A549 (cell line): ENCODE results near the gene DNAJC10.

ENCODE experiments used
- ESRRA ChIP-seq: fragments of 150-350 bp; IDR thresholded peaks from 2 replicates; pipeline ENCODE4 v1.6.1; 2014; ENCODE audit warnings: mild to moderate bottlenecking, low read length, borderline replicate concordance
- FOSL2 ChIP-seq, 2 experiments: fragments of 450-650 bp in 1 of 2; fragments of >200 bp in 1 of 2; sonication (Bioruptor Twin) in 1 of 2; formaldehyde crosslinking; IDR thresholded peaks; 2 replicates each; pipeline versions ENCODE4 v1.5.0 to v1.6.1; 2016 to 2020; ENCODE audit warnings: mild to moderate bottlenecking in 1 of 2, moderate library complexity in 1 of 2
- HDAC2 ChIP-seq: fragments of 200-600 bp; sonication (generic); IDR thresholded peaks from 2 replicates; pipeline ENCODE4 v1.6.1; 2016
- HOXA7 ChIP-seq: fragments of 250-450 bp; sonication (Bioruptor Pico); IDR thresholded peaks from 2 replicates; pipeline ENCODE4 v1.5.0; 2020; ENCODE audit warnings: mild to moderate bottlenecking, moderate library complexity
- JUNB ChIP-seq: fragments of >200 bp; sonication (Bioruptor Twin); formaldehyde crosslinking; IDR thresholded peaks from 2 replicates; pipeline ENCODE4 v1.6.1; 2016
- KDM1A ChIP-seq: fragments of 200-600 bp; sonication (generic); IDR thresholded peaks from 2 replicates; pipeline ENCODE4 v1.6.1; 2016; ENCODE audit warnings: low read depth, mild to moderate bottlenecking
- MAFK ChIP-seq: fragments of 450-650 bp; IDR thresholded peaks from 2 replicates; pipeline ENCODE4 v1.6.1; 2014; ENCODE audit not compliant: partially characterized antibody
- POLR2A ChIP-seq: IDR thresholded peaks from 2 replicates; pipeline ENCODE4 v1.6.1; 2012; ENCODE audit warnings: mild to moderate bottlenecking, low read length
- RAD21 ChIP-seq, 2 experiments: fragments of >200 bp in 1 of 2; sonication (Bioruptor Twin) in 1 of 2; formaldehyde crosslinking in 1 of 2; IDR thresholded peaks in 1 of 2; conservative IDR thresholded peaks in 1 of 2; 2 replicates in 1 of 2; 3 replicates in 1 of 2; pipeline ENCODE4 v1.6.1; 2012 to 2018; ENCODE audit warnings: inconsistent platforms in 1 of 2
- RFX5 ChIP-seq: fragments of 450-650 bp; IDR thresholded peaks from 2 replicates; pipeline ENCODE4 v1.7.1; 2014; ENCODE audit warnings: antibody characterized with exemption, mild to moderate bottlenecking, moderate library complexity
- ZNF302 ChIP-seq: fragments of 250-450 bp; sonication (Bioruptor Pico); IDR thresholded peaks from 2 replicates; pipeline ENCODE4 v1.9.0; 2021; ENCODE audit warnings: inconsistent platforms, mild to moderate bottlenecking, moderate library complexity
- TF ChIP-seq, protein P1 (sequence below): fragments of >200 bp; sonication (Bioruptor Twin); formaldehyde crosslinking; IDR thresholded peaks from 3 replicates; pipeline ENCODE4 v1.5.1; 2016
- TF ChIP-seq, protein P2 (sequence below): fragments of 200-600 bp; sonication (generic); IDR thresholded peaks from 2 replicates; pipeline ENCODE4 v1.6.1; 2016; ENCODE audit warnings: antibody characterized with exemption, mild to moderate bottlenecking, moderate library complexity
- TF ChIP-seq, protein P3 (sequence below): fragments of 150-350 bp; IDR thresholded peaks from 2 replicates; pipeline ENCODE4 v1.6.1; 2014; ENCODE audit warnings: low read depth, mild to moderate bottlenecking, low read length

DNA sequence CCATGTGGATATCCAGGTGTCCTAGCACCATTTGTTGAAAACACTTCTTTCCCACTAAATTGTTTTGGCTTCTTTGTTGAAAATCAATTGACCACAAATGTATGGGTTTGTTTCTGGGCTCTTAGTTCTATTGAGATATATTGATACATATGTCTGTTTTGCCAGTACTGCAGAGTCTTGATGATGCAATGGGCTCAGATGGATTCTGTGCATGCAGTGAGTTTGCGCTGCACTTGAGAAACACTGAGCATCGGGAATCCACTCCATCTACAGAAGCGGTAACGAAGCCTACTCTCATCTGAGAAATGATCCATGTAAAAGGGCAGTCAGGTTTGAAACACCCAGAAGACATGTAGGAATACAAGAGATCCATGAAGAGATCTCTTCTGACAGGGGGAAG, 21.9 kb upstream of the DNAJC10 start:
- TF ChIP-seq POLR2A (no peak), JUNB (no peak), KDM1A (no peak), RFX5 (no peak), HDAC2 (no peak), ESRRA (no peak), HOXA7 (no peak), FOSL2 (IDR thresholded peaks at IDR 0.05) (no peak), FOSL2 (CRISPR knock-in tag; IDR thresholded peaks at IDR 0.05) (no peak), MAFK (no peak), RAD21 (conservative IDR thresholded peaks at IDR 0.05 in 1 of 2, IDR thresholded peaks at IDR 0.05 in 1 of 2) (no peak), ZNF302 (CRISPR knock-in tag) (no peak)
- TF ChIP-seq, protein P1, sequence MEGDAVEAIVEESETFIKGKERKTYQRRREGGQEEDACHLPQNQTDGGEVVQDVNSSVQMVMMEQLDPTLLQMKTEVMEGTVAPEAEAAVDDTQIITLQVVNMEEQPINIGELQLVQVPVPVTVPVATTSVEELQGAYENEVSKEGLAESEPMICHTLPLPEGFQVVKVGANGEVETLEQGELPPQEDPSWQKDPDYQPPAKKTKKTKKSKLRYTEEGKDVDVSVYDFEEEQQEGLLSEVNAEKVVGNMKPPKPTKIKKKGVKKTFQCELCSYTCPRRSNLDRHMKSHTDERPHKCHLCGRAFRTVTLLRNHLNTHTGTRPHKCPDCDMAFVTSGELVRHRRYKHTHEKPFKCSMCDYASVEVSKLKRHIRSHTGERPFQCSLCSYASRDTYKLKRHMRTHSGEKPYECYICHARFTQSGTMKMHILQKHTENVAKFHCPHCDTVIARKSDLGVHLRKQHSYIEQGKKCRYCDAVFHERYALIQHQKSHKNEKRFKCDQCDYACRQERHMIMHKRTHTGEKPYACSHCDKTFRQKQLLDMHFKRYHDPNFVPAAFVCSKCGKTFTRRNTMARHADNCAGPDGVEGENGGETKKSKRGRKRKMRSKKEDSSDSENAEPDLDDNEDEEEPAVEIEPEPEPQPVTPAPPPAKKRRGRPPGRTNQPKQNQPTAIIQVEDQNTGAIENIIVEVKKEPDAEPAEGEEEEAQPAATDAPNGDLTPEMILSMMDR = no peak
- TF ChIP-seq, protein P2, sequence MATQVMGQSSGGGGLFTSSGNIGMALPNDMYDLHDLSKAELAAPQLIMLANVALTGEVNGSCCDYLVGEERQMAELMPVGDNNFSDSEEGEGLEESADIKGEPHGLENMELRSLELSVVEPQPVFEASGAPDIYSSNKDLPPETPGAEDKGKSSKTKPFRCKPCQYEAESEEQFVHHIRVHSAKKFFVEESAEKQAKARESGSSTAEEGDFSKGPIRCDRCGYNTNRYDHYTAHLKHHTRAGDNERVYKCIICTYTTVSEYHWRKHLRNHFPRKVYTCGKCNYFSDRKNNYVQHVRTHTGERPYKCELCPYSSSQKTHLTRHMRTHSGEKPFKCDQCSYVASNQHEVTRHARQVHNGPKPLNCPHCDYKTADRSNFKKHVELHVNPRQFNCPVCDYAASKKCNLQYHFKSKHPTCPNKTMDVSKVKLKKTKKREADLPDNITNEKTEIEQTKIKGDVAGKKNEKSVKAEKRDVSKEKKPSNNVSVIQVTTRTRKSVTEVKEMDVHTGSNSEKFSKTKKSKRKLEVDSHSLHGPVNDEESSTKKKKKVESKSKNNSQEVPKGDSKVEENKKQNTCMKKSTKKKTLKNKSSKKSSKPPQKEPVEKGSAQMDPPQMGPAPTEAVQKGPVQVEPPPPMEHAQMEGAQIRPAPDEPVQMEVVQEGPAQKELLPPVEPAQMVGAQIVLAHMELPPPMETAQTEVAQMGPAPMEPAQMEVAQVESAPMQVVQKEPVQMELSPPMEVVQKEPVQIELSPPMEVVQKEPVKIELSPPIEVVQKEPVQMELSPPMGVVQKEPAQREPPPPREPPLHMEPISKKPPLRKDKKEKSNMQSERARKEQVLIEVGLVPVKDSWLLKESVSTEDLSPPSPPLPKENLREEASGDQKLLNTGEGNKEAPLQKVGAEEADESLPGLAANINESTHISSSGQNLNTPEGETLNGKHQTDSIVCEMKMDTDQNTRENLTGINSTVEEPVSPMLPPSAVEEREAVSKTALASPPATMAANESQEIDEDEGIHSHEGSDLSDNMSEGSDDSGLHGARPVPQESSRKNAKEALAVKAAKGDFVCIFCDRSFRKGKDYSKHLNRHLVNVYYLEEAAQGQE = no peak
- TF ChIP-seq, protein P3, sequence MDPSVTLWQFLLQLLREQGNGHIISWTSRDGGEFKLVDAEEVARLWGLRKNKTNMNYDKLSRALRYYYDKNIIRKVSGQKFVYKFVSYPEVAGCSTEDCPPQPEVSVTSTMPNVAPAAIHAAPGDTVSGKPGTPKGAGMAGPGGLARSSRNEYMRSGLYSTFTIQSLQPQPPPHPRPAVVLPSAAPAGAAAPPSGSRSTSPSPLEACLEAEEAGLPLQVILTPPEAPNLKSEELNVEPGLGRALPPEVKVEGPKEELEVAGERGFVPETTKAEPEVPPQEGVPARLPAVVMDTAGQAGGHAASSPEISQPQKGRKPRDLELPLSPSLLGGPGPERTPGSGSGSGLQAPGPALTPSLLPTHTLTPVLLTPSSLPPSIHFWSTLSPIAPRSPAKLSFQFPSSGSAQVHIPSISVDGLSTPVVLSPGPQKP = no peak
